ENCODE results near the gene SLC12A9.
A peak's percentile ranks its signal among the peaks of the same experiment; 100 is the strongest.

Gene SLC12A9

DNA sequence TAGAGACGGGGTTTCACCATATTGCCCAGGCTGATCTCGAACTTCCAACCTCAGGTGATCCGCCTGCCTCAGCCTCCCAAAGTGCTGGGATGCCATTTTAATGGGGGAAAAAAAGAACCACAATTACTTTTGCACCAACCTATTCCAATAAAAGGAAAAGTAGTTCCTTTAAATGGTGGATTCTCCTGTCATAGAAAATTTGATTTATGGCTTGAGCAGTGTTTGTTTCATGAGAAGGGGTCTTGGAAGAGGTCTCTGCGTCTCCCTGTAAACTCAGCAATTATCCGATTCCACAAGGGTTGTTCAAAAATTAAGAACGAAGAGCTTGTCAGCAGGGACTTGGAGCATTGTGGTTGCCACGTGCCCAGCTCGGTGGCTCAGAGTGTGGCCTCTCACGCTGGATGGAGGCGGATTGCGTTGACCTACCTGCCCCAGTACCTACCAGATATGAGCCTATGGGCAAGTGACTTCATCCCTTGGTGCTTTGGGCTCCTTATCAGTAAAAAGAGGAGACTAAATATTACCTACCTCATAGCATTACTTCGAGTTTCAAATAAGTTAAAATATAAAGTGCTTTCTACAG, 11.8 kb downstream of the SLC12A9 start:
- DNase-seq = no peak

DNA sequence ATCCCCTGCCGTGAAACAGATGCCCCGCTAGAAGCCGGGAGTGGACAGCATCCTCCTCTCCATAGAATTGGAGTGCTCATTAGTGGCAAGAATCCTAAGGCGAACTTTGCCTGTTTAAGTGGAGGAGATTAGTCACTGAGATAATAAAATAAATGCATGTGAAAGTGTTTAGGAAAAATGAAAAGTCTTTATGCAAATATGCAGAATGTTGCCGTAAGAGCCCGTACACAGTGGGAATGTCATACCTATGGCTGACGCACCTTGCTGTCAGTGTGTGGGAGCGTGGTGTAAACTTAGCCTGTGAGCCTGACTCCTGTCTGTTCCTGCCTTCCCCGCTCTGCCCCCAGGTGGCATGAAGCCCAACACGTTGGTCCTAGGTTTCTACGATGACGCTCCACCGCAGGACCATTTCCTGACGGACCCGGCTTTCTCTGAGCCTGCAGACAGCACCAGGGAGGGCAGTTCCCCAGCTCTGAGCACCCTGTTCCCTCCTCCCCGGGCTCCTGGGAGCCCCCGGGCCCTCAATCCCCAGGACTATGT, 12.9 kb downstream of the SLC12A9 start:
- DNase-seq = no peak

DNA sequence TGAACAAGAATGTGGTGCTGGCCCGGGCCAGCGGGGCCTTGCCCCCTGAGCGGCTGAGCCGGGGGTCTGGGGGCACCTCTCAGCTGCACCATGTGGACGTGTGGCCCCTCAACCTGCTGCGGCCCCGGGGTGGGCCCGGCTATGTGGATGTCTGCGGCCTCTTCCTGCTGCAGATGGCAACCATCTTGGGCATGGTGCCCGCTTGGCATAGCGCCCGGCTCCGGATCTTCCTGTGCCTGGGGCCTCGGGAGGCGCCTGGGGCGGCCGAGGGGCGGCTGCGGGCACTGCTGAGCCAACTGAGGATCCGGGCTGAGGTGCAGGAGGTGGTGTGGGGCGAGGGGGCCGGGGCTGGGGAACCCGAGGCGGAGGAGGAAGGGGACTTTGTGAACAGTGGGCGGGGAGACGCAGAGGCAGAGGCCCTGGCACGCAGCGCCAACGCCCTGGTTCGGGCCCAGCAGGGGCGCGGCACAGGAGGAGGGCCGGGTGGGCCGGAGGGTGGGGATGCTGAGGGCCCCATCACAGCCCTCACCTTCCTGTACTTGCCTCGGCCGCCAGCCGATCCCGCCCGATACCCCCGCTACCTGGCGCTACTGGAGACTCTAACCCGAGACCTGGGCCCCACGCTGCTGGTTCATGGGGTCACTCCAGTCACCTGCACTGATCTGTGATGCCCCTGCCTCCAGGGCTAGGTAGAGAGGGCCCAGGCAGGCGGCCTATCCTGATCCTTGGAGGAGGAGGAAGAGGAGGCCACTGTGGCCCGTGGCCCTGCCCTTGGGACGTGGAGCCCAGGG, 13.6 kb downstream of the SLC12A9 start:
- no peak for DNase-seq

DNA sequence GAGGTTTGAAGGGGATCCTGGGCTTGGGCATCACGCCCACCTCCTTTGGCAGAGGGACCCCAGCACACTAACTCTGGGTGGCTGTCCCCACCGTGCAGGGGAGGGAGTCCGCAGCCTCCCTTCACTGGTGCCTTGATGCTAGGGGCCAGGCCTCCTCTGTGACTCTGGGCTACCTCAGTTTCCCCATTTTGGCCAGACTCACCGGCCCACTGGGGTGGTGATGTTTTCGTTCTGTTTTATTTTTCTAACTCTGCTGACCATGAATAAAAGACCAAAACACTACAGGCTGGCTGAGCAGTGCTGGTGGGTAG, 14.2 kb downstream of the SLC12A9 start:
- no peak for DNase-seq

DNA sequence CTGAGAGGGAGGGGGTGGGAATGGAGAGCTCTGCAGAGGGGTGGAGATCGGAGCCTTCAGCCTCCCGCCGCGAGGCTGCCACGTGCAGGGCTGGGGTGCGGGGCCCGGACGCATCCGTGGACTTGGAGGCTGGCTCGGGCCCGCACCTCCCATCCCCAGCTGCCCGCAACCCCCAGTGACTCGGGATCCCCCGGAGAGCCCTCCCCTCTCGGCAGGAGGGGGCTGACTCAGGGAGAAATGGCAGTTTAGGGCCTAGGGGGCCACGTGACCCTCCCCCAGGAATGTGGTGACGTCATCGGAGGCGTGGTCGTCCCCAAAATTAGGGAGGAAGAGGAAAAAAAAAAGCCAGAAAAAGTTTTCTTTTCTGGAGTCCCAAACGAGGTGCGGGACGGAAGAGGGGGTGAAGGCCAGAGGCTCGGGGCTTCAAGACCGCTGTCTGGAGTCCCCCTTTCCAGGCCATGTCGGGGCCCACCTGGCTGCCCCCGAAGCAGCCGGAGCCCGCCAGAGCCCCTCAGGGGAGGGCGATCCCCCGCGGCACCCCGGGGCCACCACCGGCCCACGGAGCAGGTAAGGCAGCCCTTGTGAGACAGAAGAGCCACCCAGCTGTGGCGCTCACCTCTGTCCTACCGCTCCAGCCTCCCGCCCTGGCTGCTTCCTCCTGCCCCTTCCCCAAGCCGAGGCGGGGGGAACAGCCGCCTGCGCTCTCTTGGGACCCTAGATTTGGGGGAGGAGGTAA, 14.7 kb downstream of the SLC12A9 start, which contains the start of gene TRIP6:
TSS of gene TRIP6 (plus strand) at position 348 of the 736 bp plus-strand sequence. CDS start at position 459, 111 bp downstream.
- DNase-seq = no peak

DNA sequence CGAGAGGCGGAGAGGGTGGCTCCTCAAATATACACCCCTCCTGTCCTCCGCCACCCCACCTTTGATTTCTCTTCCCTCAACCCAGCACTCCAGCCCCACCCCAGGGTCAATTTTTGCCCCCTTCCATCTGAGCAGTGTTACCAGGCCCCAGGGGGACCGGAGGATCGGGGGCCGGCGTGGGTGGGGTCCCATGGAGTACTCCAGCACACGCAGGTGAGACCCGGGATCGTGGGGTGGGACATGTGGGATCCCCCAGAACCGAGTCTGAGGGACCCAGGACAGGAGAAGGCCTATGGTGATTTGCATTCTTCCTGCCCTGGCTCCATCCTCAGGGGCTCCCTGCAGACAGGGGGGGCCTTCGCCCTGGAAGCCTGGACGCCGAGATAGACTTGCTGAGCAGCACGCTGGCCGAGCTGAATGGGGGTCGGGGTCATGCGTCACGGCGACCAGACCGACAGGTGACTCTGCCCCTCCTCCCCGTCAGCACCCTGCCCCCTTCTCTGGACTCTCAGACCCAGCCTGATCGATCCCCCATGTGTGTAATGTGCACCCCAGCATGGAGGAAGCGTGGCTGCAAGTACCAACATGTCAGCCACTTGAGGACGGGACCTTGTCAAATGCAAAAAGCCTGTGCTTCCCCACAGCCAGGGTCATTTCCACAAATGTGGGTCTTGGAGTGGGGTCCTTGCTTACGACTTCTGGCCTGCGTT, 15.4 kb downstream of the SLC12A9 start:
- no peak for DNase-seq

DNA sequence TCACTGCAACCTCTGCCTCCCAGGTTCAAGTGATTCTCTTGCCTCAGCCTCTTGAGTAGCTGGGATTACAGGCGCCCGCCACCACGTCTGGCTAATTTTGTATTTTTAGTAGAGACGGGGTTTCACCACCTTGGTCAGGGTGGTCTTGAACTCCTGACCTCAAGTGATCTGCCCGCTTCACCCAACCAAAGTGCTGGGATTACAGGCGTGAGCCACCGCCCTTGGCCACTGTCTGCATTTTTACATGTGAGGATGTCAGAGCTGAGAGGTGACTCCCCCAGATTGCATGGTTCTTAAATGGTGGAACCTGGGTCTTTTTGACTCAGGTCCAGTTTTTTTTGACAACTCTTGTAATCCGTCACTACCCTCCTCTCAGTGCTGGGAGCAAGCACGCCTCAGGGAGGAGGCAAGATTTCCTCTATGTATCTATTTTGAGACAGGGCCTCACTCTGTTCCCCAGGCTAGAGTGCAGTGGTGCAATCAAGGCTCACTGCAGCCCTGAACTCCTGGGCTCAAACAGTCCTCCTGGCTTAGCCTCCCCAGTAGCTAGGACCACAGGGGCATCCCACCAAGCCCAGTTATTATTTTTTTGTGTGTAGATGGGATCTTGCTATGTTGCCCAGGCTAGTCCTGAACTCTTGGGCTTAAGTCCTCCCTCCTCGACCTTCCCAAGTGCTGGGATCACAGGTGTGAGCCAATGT, 21.2 kb downstream of the SLC12A9 start:
- DNase-seq = no peak

DNA sequence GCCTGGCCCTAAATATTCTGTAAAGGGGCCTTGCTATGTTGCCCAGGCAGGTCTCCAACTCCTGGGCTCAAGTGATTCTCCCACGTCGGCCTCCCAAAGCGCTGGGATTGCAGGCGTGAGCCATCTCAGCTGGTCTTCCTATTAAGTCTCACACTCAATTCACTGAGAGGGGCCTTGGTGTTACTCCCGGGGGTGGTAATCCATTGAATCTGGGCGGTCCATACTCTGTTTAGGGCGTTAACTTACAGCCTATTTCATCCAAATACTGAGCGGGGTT, 21.7 kb downstream of the SLC12A9 start:
- no peak for DNase-seq

DNA sequence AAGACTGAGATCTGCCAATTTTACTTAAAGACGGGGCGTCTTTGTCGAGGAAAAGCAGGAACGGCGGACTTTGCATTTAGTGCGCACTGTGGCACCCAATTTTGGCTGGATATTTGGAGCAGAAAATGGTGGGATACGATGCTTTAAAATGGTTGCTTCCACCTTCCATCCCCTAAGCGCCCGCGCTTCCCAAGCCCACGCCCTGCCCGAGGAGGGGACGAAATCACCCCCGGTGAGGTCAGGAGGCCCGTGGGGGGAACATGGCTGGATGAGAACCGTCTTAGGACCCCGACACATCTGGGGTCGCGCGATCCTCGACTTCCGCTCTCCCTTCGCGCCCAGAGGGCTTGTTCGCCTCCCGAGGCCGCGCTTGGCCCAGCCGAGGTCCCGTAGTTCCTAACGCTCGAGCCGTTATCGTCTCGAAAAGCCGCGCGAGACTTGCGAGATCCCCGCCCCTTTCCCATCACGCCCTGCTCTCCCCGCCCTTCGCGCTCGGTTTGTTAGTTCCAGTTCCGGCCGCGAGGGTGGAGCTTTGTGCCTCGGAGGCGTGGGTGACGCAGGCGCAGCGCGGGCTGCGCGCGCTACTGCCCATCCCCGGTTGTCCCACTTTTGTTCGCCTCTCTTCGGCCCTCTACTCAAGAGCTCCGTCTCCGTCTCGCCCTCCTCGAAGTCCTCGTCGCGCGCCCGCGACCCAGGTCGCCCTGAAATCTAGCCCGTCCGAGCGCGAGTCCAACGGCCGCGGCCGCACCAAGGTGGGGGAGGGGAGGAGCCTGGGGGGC, 22.3 kb downstream of the SLC12A9 start, which contains the start of gene SRRT:
TSS of gene SRRT (plus strand) at position 527 of the 779 bp plus-strand sequence. CDS start 488 bp downstream, outside the sequence.
- DNase-seq = peak; percentile 84

DNA sequence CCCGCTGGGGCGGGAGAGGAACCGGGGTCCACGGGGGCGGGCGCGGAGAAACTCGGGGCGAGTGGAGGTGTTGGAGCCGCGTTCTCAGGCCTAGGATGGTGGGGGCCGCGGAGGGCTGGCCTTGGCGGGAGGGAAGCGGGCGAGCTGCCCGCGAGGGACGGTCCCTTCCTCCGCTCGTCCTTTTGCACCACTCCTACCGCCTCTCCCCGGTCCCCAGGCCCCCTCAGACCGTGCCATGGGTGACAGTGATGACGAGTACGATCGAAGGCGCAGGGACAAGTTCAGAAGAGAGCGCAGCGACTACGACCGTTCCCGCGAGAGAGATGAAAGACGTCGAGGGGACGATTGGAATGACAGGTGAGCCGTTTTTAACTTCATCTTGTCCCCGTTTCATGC, 22.8 kb downstream of the SLC12A9 start:
- DNase-seq = no peak

DNA sequence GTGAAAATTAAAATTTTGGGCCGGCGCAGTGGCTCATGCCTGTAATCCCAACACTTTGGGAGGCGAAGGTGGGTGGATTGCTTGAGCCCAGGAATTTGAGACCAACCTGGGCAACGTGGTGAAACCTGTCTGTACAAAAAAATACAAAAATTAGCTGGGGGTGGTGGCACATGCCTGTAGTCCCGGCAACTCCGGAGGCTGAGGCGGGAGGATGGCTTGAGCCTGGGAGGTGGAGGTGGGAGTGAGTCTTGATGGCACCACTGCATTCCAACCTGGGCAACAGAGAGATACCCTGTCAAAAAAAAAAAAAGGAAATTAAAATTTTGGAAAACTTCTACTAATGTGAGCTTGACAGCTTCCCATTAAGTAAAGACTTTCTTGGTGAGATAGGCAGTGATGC, 25.5 kb downstream of the SLC12A9 start:
- no peak for DNase-seq

DNA sequence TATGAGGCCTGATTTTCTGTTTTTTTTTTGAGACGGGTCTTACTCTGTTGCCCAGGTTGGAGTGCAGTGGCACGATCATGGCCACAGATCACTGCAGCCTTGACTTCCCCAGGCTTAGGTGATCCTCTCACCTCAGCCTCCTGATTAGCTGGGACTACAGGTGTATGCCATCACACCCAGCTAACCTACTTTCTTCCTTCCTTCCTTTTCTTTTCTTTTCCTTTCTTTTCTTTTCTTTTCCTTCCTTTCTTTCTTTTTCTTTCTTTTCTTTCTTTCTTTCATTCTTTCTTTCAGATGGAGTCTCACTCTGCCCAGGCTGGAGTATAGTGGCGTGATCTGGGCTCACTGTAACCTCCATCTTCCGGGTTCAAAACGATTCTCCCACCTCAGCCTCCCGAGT, 26.2 kb downstream of the SLC12A9 start:
- no peak for DNase-seq

DNA sequence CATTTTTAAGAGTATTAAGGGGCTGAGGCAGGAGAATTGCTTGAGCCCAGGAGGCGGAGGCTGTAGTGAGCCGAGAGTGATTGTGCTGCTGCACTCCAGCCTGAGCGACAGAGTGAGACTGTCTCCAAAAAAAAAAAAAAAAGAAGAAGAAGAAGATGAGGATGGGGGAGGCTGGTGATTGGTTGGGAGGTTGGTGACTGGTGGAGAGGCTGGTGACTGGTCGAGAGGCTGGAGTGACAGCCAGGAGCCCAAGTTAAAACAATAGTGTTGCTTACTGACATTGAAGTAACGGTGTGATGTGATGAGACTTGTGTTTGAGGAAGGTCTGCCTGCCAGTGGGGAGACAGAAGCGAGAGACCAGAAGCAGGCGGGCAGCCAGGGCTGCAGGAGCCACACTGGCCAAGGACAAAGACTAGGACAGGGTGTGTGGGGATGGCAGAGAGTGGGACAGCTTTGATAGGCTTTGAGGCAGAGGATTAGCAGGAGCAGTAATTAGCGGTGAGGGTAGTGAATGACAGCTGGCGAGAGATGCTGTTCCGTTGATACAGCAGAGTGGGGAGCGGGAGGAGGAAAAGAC, 27.3 kb downstream of the SLC12A9 start:
- no peak for DNase-seq

DNA sequence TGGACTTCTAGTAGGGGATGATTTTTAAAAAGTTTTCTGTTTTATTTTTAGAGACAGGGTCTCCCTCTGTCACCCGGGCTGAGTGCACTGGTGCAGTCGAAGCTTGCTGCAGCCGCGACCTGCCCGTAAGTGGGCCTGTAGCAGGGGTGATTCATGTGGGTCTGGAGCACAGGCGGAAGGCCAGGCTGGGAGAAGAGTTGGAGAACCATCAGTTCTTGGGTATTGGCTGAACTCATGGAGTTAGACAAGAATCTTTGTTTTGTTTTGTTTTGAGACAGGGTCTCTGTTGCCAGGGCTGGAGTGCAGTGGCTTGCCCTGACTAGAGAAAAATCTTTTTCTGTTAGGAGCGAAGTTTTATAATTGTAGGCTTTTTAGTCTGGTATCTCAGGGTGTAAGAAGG, 28.1 kb downstream of the SLC12A9 start:
- DNase-seq = no peak

DNA sequence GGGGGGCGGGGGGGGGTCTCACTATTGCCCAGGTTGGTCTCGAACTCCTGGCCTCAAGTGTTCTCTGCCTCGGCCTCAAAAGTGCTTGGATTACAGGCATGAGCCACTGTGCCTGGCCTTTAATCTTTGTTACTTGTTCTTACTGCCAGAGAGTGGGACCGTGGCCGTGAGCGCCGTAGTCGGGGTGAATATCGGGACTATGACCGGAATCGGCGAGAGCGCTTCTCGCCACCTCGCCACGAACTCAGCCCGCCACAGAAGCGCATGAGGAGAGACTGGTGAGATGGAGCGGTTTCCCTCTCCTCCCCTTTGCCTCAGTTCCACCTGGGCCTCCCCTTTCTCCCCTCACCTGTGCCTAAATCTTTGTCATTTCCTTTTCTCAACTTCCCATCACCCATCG, 28.6 kb downstream of the SLC12A9 start:
- DNase-seq = no peak

DNA sequence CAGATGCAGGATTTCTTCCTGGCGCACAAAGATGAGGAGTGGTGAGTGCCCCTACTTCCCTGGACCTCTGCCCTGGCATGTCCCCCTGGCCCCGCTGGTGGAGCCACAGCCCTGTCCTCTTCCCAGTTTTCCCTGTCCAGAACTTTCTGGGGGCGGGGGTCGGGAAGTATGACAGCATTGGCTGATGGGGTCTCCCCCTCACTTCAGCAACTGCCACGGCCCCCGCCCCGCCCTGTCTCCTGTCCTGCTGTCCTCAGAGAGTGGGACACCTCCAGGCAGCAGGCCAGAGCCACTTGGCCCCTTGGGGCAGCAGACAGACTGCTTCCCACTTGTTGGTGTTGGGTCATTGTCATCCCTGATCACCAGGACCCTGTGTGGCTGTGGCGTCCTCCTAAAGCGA, 29.7 kb downstream of the SLC12A9 start:
- DNase-seq = no peak

DNA sequence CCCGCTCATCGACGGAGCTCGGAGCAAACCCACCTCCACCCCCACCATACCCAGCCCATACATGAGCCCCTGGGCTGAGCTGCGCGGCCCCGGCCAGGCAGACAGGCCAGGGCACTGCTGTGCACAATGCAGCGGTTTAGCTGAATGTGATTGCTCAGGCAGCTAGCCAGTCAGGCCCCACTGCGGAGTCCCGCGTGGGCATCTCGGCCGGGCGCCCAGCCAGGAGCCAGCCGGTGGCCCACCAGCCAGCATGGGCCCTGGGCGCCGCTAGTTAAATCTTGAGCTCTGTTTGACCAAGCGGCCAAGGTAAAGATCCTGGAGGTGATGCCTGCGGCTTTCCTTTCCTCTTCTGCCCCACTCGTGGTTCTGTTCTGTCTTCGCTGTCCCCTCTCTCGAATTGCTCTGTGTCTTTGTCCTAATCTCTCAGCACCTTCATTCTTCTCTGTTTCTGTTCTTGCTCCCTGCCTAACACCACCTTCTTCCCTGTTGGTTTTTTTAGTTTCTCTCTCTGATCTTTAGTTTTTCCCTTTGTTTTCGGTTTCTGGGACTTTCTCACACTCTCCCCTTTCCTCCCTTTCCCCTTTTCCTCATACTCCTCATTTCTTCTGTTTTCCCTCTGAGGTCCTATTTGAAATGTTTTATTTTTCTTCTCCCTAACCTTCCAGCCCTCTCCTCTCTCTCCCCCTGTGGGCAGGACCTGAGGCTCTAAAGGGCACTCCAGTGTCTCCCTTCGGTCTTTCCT, 30.4 kb downstream of the SLC12A9 start:
- no peak for DNase-seq

DNA sequence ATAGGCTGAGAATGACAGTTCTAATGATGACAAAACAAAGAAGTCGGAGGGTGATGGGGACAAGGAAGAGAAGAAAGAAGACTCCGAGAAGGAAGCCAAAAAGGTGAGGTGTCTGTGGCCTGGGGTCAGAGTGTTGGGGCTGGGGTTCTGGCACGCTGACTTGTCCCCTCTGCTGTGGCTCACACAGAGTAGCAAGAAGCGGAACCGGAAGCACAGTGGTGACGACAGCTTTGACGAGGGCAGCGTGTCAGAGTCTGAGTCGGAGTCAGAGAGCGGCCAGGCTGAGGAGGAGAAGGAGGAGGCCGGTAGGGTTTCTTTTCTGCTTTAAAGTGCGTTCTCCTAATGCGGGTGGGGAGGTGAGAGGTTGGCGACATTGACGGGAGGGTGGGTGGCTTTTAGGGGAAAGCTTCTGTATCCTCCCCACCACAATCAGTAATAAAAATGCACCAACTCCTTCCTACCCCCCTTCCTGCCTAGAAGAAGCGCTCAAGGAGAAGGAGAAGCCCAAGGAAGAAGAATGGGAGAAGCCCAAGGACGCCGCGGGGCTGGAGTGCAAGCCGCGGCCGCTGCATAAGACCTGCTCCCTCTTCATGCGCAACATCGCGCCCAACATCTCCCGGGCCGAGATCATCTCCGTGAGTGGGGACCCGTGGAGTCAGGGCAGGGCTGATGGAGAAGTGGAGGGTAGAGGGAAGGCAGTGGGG, 32.4 kb downstream of the SLC12A9 start:
- no peak for DNase-seq

DNA sequence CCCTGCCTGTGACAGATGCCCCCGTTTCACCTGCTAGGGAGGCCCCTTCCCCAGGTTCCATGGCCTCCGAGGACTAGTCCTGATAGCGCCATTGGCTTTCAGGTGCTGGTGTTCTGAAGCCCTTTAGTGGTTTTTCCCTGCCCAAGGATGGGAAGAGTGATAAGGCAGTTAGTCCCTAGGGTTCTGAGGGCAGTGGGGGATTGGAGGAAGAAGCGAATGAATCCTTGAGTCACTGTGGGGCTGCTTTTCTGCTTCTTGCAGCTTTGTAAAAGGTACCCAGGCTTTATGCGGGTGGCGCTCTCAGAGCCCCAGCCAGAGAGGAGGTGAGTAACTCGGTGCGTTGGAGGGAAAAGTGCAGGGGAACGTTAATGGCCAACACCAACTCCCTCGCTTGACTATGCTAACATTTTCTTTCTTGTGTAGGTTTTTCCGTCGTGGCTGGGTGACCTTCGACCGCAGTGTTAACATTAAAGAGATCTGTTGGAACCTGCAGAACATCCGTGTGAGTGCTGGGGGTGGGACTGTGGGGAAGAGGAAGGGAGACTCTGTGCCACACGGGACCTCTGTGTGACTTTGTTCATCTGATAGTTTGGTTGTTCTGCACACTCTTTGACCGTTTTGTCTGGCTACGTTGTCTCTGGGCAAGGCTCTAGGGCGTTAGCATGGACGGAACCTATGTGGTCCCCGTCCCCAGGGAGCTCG, 33.1 kb downstream of the SLC12A9 start:
- no peak for DNase-seq
